KMS-11 (cell line): ENCODE results near the gene SKAP2.

Source experiments
- H2AFZ ChIP-seq: fragments of 200-600 bp; sonication (generic); 2 replicates; pipeline ENCODE4 v1.6.1; 2016; ENCODE audit warnings: antibody characterized with exemption, mixed run types, low read depth
- H3K27ac ChIP-seq: fragments of 200-600 bp; sonication (generic); 2 replicates; pipeline ENCODE4 v1.6.1; 2016; ENCODE audit warnings: mild to moderate bottlenecking, mixed run types
- H3K27me3 ChIP-seq: fragments of 200-600 bp; sonication (generic); 2 replicates; pipeline ENCODE4 v1.6.1; 2017; ENCODE audit warnings: mild to moderate bottlenecking, low read depth, mixed run types, moderate library complexity; ENCODE audit not compliant: insufficient read depth
- H3K36me3 ChIP-seq: fragments of 200-600 bp; sonication (generic); 2 replicates; pipeline ENCODE4 v1.6.1; 2017; ENCODE audit warnings: mild to moderate bottlenecking, mixed run types; ENCODE audit not compliant: insufficient read depth
- H3K4me1 ChIP-seq: fragments of 200-600 bp; sonication (generic); 2 replicates; pipeline ENCODE4 v1.6.1; 2016; ENCODE audit warnings: mild to moderate bottlenecking, low read depth, mixed run types; ENCODE audit not compliant: poor library complexity, severe bottlenecking
- H3K4me2 ChIP-seq: fragments of 200-600 bp; sonication (generic); 2 replicates; pipeline ENCODE4 v1.7.0; 2016; ENCODE audit warnings: mild to moderate bottlenecking, mixed run types
- H3K4me3 ChIP-seq: fragments of 200-600 bp; sonication (generic); IDR thresholded peaks from 2 replicates; pipeline ENCODE4 v1.6.1; 2017; ENCODE audit warnings: low read depth, low read length, mixed read lengths; ENCODE audit not compliant: insufficient read depth
- H3K79me2 ChIP-seq: fragments of 200-600 bp; sonication (generic); 2 replicates; pipeline ENCODE4 v1.6.1; 2016; ENCODE audit warnings: low read depth, mixed run types; ENCODE audit not compliant: insufficient read depth
- H3K9ac ChIP-seq: fragments of 200-600 bp; sonication (generic); 2 replicates; pipeline ENCODE4 v1.6.1; 2016; ENCODE audit warnings: mild to moderate bottlenecking, mixed run types
- H4K20me1 ChIP-seq: fragments of 200-600 bp; sonication (generic); 2 replicates; pipeline ENCODE4 v1.6.1; 2016; ENCODE audit warnings: mild to moderate bottlenecking, mixed run types; ENCODE audit not compliant: insufficient read depth
- CTCF ChIP-seq: fragments of 200-600 bp; sonication (generic); conservative IDR thresholded peaks from 2 replicates; pipeline ENCODE4 v1.6.1; 2017; ENCODE audit warnings: low read depth, mild to moderate bottlenecking, antibody characterized with exemption, low read length, moderate library complexity, mixed read lengths

SKAP2 gene

GRCh38 chr7:26653430-26654399, 210.7 kb downstream of the SKAP2 start:
- Histone ChIP-seq H3K27ac (no peak overlapping the region), H4K20me1 (no peaks in the 10 kb centered on the region), H2AFZ (no peak overlapping the region), H3K27me3 (no peaks in the 10 kb centered on the region), H3K36me3 (no peaks in the 10 kb centered on the region), H3K79me2 (no peaks in the 10 kb centered on the region), H3K4me3 (no peak overlapping the region), H3K9ac (no peak overlapping the region), H3K4me1 (no peaks in the 10 kb centered on the region), H3K4me2 (no peak overlapping the region)
- TF ChIP-seq CTCF: no peak

DNA sequence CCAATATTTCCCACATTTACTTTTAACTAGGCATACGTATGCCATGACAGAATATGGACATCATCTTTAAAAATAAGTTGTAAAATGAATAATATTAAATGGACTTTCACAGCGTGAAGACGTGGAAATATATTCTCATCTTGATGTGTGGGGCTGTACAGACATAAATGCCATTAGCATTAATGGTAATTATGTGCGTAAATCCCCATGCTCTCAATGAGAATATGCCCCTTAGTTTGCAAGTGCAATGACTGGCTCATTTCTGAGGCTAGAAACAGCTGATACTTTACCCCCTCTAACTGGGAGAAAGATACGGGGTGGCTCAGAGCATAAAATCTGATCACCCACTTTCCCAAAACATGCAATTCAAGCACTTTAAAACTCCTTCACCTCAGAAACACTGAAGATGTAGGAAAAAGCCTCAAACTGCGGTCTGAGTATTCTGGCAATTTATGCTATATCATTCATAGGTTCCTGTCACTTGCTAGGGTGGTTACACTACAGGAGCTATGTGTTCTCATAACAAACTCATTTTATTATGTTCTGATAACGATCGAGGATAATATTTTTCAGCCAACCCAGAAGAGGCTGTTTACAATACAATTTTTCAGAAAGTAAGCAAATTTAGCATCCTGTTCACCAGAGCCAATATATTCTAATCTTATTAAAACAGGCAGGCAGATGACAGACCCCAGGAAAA, 211.8 kb downstream of the SKAP2 start:
- Histone ChIP-seq H3K27me3 (no peaks in the 10 kb centered on the region), H3K27ac (no peak overlapping the region), H3K4me3 (no peak overlapping the region), H2AFZ (no peak overlapping the region), H3K4me2 (no peak overlapping the region), H3K9ac (no peak overlapping the region), H3K36me3 (no peaks in the 10 kb centered on the region), H3K79me2 (no peaks in the 10 kb centered on the region), H3K4me1 (no peaks in the 10 kb centered on the region), H4K20me1 (no peaks in the 10 kb centered on the region)
- TF ChIP-seq CTCF: no peak

DNA sequence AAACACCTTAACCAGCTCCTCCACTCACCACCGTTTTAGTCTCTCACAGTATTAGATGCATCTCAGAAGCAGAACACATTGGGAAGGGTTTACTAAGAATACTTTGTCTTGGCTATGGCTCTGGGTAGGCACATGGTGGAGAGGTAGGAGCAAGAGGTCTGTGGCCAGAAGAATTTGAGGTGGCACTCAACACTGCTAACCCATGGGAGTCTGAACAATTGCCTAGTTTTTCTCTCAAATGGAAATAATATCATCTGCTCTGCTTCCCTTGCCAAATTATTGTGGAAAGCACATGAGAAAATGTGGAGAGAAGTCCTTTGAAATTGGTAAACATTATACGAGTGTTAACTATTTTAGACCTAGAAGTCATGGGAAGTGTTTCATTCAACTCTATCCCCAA, 214.3 kb downstream of the SKAP2 start:
- no peaks in the 10 kb centered on the region for H3K27me3 ChIP-seq
- H3K79me2 ChIP-seq: no peaks in the 10 kb centered on the region
- no peaks in the 10 kb centered on the region for H3K36me3 ChIP-seq
- no peak overlapping the region for H3K9ac ChIP-seq
- no peaks in the 10 kb centered on the region for H4K20me1 ChIP-seq
- H3K27ac ChIP-seq: no peak overlapping the region
- no peak for TF ChIP-seq CTCF
- no peak overlapping the region for H3K4me2 ChIP-seq
- no peaks in the 10 kb centered on the region for H3K4me1 ChIP-seq
- no peak overlapping the region for H3K4me3 ChIP-seq
- H2AFZ ChIP-seq: no peak overlapping the region

DNA sequence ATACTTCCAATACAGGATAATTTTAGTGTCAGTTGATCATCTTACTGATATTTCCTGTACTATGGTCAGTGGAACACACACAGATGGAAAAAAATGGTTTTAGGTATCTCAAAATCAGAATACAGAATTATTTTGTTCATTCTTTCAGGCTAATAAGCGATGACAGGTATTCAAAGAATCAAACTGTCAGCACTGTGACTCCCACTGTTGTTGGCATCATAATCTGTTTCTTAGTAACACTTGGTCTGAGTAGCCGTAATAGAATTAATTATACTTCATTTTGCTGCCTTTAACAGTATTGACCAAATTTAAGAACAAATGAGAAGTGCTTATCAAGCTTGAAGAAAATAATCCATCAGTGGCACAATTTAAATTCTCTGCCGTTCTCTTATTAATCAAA, 215.0 kb downstream of the SKAP2 start:
- Histone ChIP-seq H3K9ac (no peak overlapping the region), H2AFZ (no peak overlapping the region), H4K20me1 (no peaks in the 10 kb centered on the region), H3K27me3 (no peaks in the 10 kb centered on the region), H3K4me1 (no peaks in the 10 kb centered on the region), H3K36me3 (no peaks in the 10 kb centered on the region), H3K79me2 (no peaks in the 10 kb centered on the region), H3K27ac (no peak overlapping the region), H3K4me3 (no peak overlapping the region), H3K4me2 (no peak overlapping the region)
- no peak for TF ChIP-seq CTCF
